H1 (cell line): ENCODE data around the gene CTNNA3. TPM values are rescaled to one million over a fixed set of nuclear protein-coding genes. Genes with fewer than 3 reads are reported as not detected.

ENCODE experiments used
- CTCF ChIA-PET: fragments of 300-600 bp; sonication (Branson Sonifier 250); formaldehyde crosslinking; loops from one replicate; lab custom pipeline; 2021; ENCODE audit not compliant: partially characterized antibody; lab: Charles Lee
- POLR2A ChIA-PET: fragments of 300-600 bp; sonication (Branson Sonifier 250); formaldehyde crosslinking; loops from one replicate; lab custom pipeline; 2021; ENCODE audit warnings: inconsistent platforms; ENCODE audit not compliant: partially characterized antibody; lab: Charles Lee
- DNase-seq, 2 experiments: peaks; one replicate each; pipeline versions ENCODE4 v3.0.0 to v3.0.0-alpha.2; 2010 to 2022; ENCODE audit warnings: low spot score in 2 of 2, low read depth in 1 of 2, mixed read lengths in 1 of 2
- FAIRE-seq: peaks from 2 replicates; lab custom pipeline; 2011; peaks lifted over from hg19 to GRCh38; lab: Jason Lieb, UNC
- H2AFZ ChIP-seq: 2 replicates; pipeline ENCODE4 v1.8.1; 2012; ENCODE audit warnings: low read length, inconsistent platforms
- H2AK5ac ChIP-seq: 2 replicates; pipeline ENCODE4 v1.6.1; 2013; ENCODE audit warnings: low read depth, low read length
- H2BK120ac ChIP-seq: replicated peaks from 2 replicates; pipeline ENCODE3; 2013; ENCODE audit warnings: low read depth, low read length, inconsistent platforms
- H2BK12ac ChIP-seq: 2 replicates; pipeline ENCODE4 v1.6.1; 2013; ENCODE audit warnings: low read depth, low read length
- H2BK15ac ChIP-seq: 2 replicates; pipeline ENCODE4 v1.6.1; 2013; ENCODE audit warnings: low read length
- H2BK20ac ChIP-seq: 2 replicates; pipeline ENCODE4 v1.6.1; 2013; ENCODE audit warnings: low read length
- H2BK5ac ChIP-seq: 2 replicates; pipeline ENCODE4 v1.6.1; 2013; ENCODE audit warnings: low read depth, low read length
- H3K14ac ChIP-seq: 2 replicates; pipeline ENCODE4 v1.6.1; 2013; ENCODE audit warnings: inconsistent platforms; ENCODE audit not compliant: insufficient read length
- H3K18ac ChIP-seq: 2 replicates; pipeline ENCODE4 v1.6.1; 2013; ENCODE audit warnings: low read length; ENCODE audit errors: extremely low read depth
- H3K23ac ChIP-seq: 2 replicates; pipeline ENCODE4 v1.6.1; 2013; ENCODE audit warnings: inconsistent platforms; ENCODE audit not compliant: insufficient read length
- H3K23me2 ChIP-seq: 2 replicates; pipeline ENCODE4 v1.6.1; 2013; ENCODE audit warnings: low read depth, low read length
- H3K27ac ChIP-seq: 2 replicates; pipeline ENCODE4 v1.6.1; 2011; ENCODE audit warnings: low read depth, low read length, inconsistent platforms
- H3K27me3 ChIP-seq, 4 experiments: replicated peaks in 1 of 4; 1 replicate in 1 of 4; 2 replicates in 3 of 4; pipeline versions ENCODE4 v1.6.1 to v1.8.1; 2011 to 2013; ENCODE audit warnings: low read length in 3 of 4, mild to moderate bottlenecking in 3 of 4, inconsistent platforms in 2 of 4, mixed read lengths in 2 of 4, moderate library complexity in 1 of 4; ENCODE audit not compliant: control insufficient read depth in 3 of 4, insufficient read depth in 3 of 4; ENCODE audit errors: extremely low read depth in 1 of 4
- H3K36me3 ChIP-seq, 4 experiments: 2 replicates each; pipeline versions ENCODE4 v1.6.1 to v1.8.1; 2011 to 2013; ENCODE audit warnings: mild to moderate bottlenecking in 4 of 4, low read length in 3 of 4, moderate library complexity in 2 of 4, control low read depth in 1 of 4, inconsistent platforms in 1 of 4; ENCODE audit not compliant: insufficient read depth in 4 of 4, control insufficient read depth in 2 of 4
- H3K4ac ChIP-seq: replicated peaks from 2 replicates; pipeline ENCODE3; 2013; ENCODE audit warnings: low read length, low read depth, mixed read lengths, inconsistent platforms; ENCODE audit not compliant: insufficient read length
- H3K4me1 ChIP-seq, 4 experiments: replicated peaks in 1 of 4; 1 replicate in 1 of 4; 2 replicates in 3 of 4; pipeline versions ENCODE4 v1.6.1 to v1.8.1; 2011 to 2013; ENCODE audit warnings: low read length in 3 of 4, inconsistent platforms in 2 of 4, mixed read lengths in 1 of 4; ENCODE audit not compliant: insufficient read depth in 4 of 4, control insufficient read depth in 3 of 4
- H3K4me2 ChIP-seq, 2 experiments: 2 replicates each; pipeline versions ENCODE4 v1.6.1 to v1.8.1; 2011 to 2013; ENCODE audit warnings: low read depth in 2 of 2, low read length in 2 of 2, control low read depth in 1 of 2, inconsistent platforms in 1 of 2, mild to moderate bottlenecking in 1 of 2; ENCODE audit not compliant: insufficient read depth in 1 of 2
- H3K4me3 ChIP-seq, 4 experiments: fragments of 200-600, 300-600 bp in 1 of 4; sonication (generic), shearing (Covaris generic), sonication (Bioruptor Twin) in 1 of 4; 2 replicates each; pipeline versions ENCODE4 v1.5.1 to v1.8.1; 2011 to 2016; ENCODE audit warnings: low read length in 4 of 4, low read depth in 3 of 4, control low read depth in 2 of 4, inconsistent platforms in 2 of 4, mild to moderate bottlenecking in 2 of 4, mixed read lengths in 1 of 4, moderate library complexity in 1 of 4; ENCODE audit not compliant: insufficient read depth in 2 of 4; ENCODE audit errors: extremely low read depth in 1 of 4
- H3K56ac ChIP-seq: replicated peaks from 2 replicates; pipeline ENCODE3; 2013; ENCODE audit warnings: low read depth, mild to moderate bottlenecking, mixed read lengths, low read length, inconsistent platforms; ENCODE audit not compliant: insufficient read length
- H3K79me1 ChIP-seq: 2 replicates; pipeline ENCODE4 v1.6.1; 2013; ENCODE audit warnings: low read depth, low read length, control low read depth
- H3K79me2 ChIP-seq, 2 experiments: 2 replicates each; pipeline versions ENCODE4 v1.6.1 to v1.8.1; 2012 to 2013; ENCODE audit warnings: low read length in 2 of 2, mild to moderate bottlenecking in 2 of 2, inconsistent platforms in 1 of 2; ENCODE audit not compliant: insufficient read depth in 2 of 2, control insufficient read depth in 1 of 2
- H3K9ac ChIP-seq, 4 experiments: replicated peaks in 1 of 4; 1 replicate in 1 of 4; 2 replicates in 3 of 4; pipeline versions ENCODE4 v1.6.1 to v1.8.1; 2011 to 2013; ENCODE audit warnings: low read depth in 3 of 4, low read length in 3 of 4, control low read depth in 2 of 4, mild to moderate bottlenecking in 2 of 4, moderate library complexity in 2 of 4, inconsistent platforms in 1 of 4; ENCODE audit errors: extremely low read depth in 1 of 4
- H3K9me3 ChIP-seq, 2 experiments: 2 replicates each; pipeline versions ENCODE4 v1.6.1 to v1.8.1; 2012 to 2013; ENCODE audit warnings: mild to moderate bottlenecking in 2 of 2, moderate library complexity in 2 of 2, control low read depth in 1 of 2, inconsistent platforms in 1 of 2, low read depth in 1 of 2, low read length in 1 of 2, mixed read lengths in 1 of 2; ENCODE audit not compliant: insufficient read depth in 2 of 2
- H4K20me1 ChIP-seq, 2 experiments: replicated peaks in 1 of 2; 2 replicates each; pipeline versions ENCODE3 to v1.8.1; 2011 to 2013; ENCODE audit warnings: inconsistent platforms in 2 of 2, low read length in 2 of 2, mild to moderate bottlenecking in 1 of 2; ENCODE audit not compliant: insufficient read depth in 2 of 2, control insufficient read depth in 1 of 2
- H4K5ac ChIP-seq: 2 replicates; pipeline ENCODE4 v1.6.1; 2013; ENCODE audit warnings: low read length, low read depth, mixed read lengths, inconsistent platforms; ENCODE audit not compliant: insufficient read length
- H4K8ac ChIP-seq: 2 replicates; pipeline ENCODE4 v1.8.0; 2013; ENCODE audit warnings: mild to moderate bottlenecking, moderate library complexity, low read length, inconsistent platforms; ENCODE audit not compliant: insufficient read depth; ENCODE audit errors: extremely low read depth
- H4K91ac ChIP-seq: replicated peaks from 2 replicates; pipeline ENCODE3; 2013; ENCODE audit warnings: low read length, mixed read lengths, inconsistent platforms; ENCODE audit not compliant: insufficient read length
- BCL11A ChIP-seq, 2 experiments: IDR thresholded peaks; one replicate each; pipeline ENCODE4 v1.6.1; 2011; ENCODE audit warnings: low read depth in 2 of 2, low read length in 2 of 2, mild to moderate bottlenecking in 2 of 2
- CREB1 ChIP-seq: IDR thresholded peaks from 2 replicates; pipeline ENCODE4 v1.6.1; 2012; ENCODE audit warnings: inconsistent platforms
- CTCF ChIP-seq, 3 experiments: IDR thresholded peaks; 1 replicate in 2 of 3; 2 replicates in 1 of 3; pipeline versions ENCODE4 v1.5.1 to v1.6.1; 2011; ENCODE audit warnings: low read length in 3 of 3, mild to moderate bottlenecking in 3 of 3, inconsistent platforms in 2 of 3, low read depth in 1 of 3, moderate library complexity in 1 of 3; ENCODE audit not compliant: insufficient read depth in 1 of 3; ENCODE audit errors: control extremely low read depth in 1 of 3
- EZH2 ChIP-seq: fragments of 200-600 bp; sonication (generic); IDR thresholded peaks from 2 replicates; pipeline ENCODE4 v1.7.1; 2012; ENCODE audit warnings: low read depth, mild to moderate bottlenecking, moderate library complexity, low read length, inconsistent platforms; ENCODE audit not compliant: severe bottlenecking
- GTF2F1 ChIP-seq: IDR thresholded peaks from 2 replicates; pipeline ENCODE4 v1.6.1; 2012; ENCODE audit warnings: low read depth, low read length, improper control_type of control experiment, borderline replicate concordance
- HDAC6 ChIP-seq: IDR thresholded peaks from one replicate; pipeline ENCODE4 v1.7.1; 2012; ENCODE audit warnings: low read depth, mild to moderate bottlenecking, inconsistent platforms, low read length, moderate library complexity
- KDM5A ChIP-seq: fragments of 200-600 bp; IDR thresholded peaks from 2 replicates; pipeline ENCODE4 v1.7.1; 2012; ENCODE audit warnings: mild to moderate bottlenecking, low read length, inconsistent platforms, mixed read lengths
- POLR2A ChIP-seq, 2 experiments: IDR thresholded peaks; 1 replicate in 1 of 2; 2 replicates in 1 of 2; pipeline ENCODE4 v1.6.1; 2011; ENCODE audit warnings: low read depth in 2 of 2, low read length in 2 of 2, mild to moderate bottlenecking in 2 of 2; ENCODE audit errors: control extremely low read depth in 1 of 2
- RXRA ChIP-seq: IDR thresholded peaks from 2 replicates; pipeline ENCODE4 v1.6.1; 2011; ENCODE audit warnings: low read depth, mild to moderate bottlenecking, low read length, moderate library complexity; ENCODE audit not compliant: insufficient read depth
- SAP30 ChIP-seq: fragments of 300-600 bp; sonication (generic); IDR thresholded peaks from 2 replicates; pipeline ENCODE4 v1.7.1; 2012; ENCODE audit warnings: low read length, moderate library complexity, mild to moderate bottlenecking, inconsistent platforms; ENCODE audit not compliant: insufficient read depth, insufficient replicate concordance
- SIRT6 ChIP-seq: IDR thresholded peaks from one replicate; pipeline ENCODE4 v1.7.1; 2012; ENCODE audit warnings: low read length, inconsistent platforms
- SIX5 ChIP-seq: IDR thresholded peaks from 2 replicates; pipeline ENCODE4 v1.6.1; 2011; ENCODE audit warnings: mild to moderate bottlenecking, low read depth, low read length
- TAF7 ChIP-seq: optimal IDR thresholded peaks from 2 replicates; pipeline ENCODE3; 2011; ENCODE audit warnings: low read depth, mild to moderate bottlenecking, inconsistent platforms, low read length, moderate library complexity, borderline replicate concordance
- polyA plus RNA-seq, 7 experiments: library from polyadenylated mRNA; depleted of rRNA in 3 of 7; stranded (reverse) in 5 of 7; unstranded in 2 of 7; fragments of >200 nt in 5 of 7; fragments of 200-250 nt in 2 of 7; gene quantifications; 1 replicate in 5 of 7; 2 replicates in 1 of 7; 4 replicates in 1 of 7; pipeline versions ENCODE4 v1.2.1 to v1.2.3, GENCODE V29; 2011 to 2013; ENCODE audit warnings: missing spikeins in 2 of 7, mixed read lengths in 2 of 7
- total RNA-seq: library from RNA; stranded (reverse); fragmentation: NEBNext Ultra II Directional; extraction: Animal tissue kit (Norgen Biotek cat#: 25700); gene quantifications from 2 replicates; pipeline ENCODE4 v1.2.1, GENCODE V29; 2021

Gene CTNNA3
- total and polyA plus RNA-seq, 2 of the 8 experiments (the other 6 are each of a cell fraction or from before 2014, with no cell fraction given), result 1.3 to 1.5 TPM

GRCh38 chr10:67665491-67665890, 30.5 kb downstream of the CTNNA3 start:
- no peak overlapping the region for H2BK5ac ChIP-seq
- H2BK120ac ChIP-seq, result no peak overlapping the region
- H3K79me2 ChIP-seq, result no peaks in the 10 kb centered on the region
- no peak overlapping the region for H2BK15ac ChIP-seq
- H3K4me2 ChIP-seq, result no peak overlapping the region
- H4K8ac ChIP-seq, result no peak overlapping the region
- no peak overlapping the region for H3K4ac ChIP-seq
- H2BK12ac ChIP-seq, result no peak overlapping the region
- no peak overlapping the region for H2AFZ ChIP-seq
- no peaks in the 10 kb centered on the region for H3K4me1 ChIP-seq
- H3K23ac ChIP-seq, result no peak overlapping the region
- no peak overlapping the region for H2BK20ac ChIP-seq
- H4K5ac ChIP-seq, result no peak overlapping the region
- H4K91ac ChIP-seq, result no peak overlapping the region
- H3K36me3 ChIP-seq, result no peaks in the 10 kb centered on the region
- H4K20me1 ChIP-seq, result no peaks in the 10 kb centered on the region
- H3K56ac ChIP-seq, result no peak overlapping the region
- no peak for DNase-seq
- no peak overlapping the region for H3K9ac ChIP-seq
- no peak overlapping the region for H3K14ac ChIP-seq
- no peaks in the 10 kb centered on the region for H3K23me2 ChIP-seq
- ChIA-PET CTCF (interaction anchor here (1.2 to 4.9 kb wide), 6 partner anchors 15 to 120 kb away, joined by 3 to 67 read pairs (median 6); no protein-coding TSS in a partner anchor), POLR2A (no interaction called here)
- no peak overlapping the region for H3K4me3 ChIP-seq
- no peak overlapping the region for H2AK5ac ChIP-seq
- no peaks in the 10 kb centered on the region for H3K27me3 ChIP-seq
- H3K18ac ChIP-seq, result no peak overlapping the region
- H3K79me1 ChIP-seq, result no peaks in the 10 kb centered on the region
- H3K9me3 ChIP-seq, result no peaks in the 10 kb centered on the region
- no peak for FAIRE-seq
- TF ChIP-seq GTF2F1 (no peak), CREB1 (no peak), TAF7 (no peak), SAP30 (no peak), CTCF (IDR thresholded peaks at IDR 0.05; ENCODE audit: control extremely low read depth in 1 of 3, insufficient read depth in 1 of 3, low read depth in 1 of 3, low read length in 3 of 3) (no peak), RXRA (no peak), EZH2 (no peak), HDAC6 (no peak), SIRT6 (no peak), SIX5 (no peak), BCL11A (IDR thresholded peaks at IDR 0.05; ENCODE audit: low read depth in 2 of 2, low read length in 2 of 2) (no peak), POLR2A (IDR thresholded peaks at IDR 0.05; ENCODE audit: control extremely low read depth in 1 of 2, low read depth in 2 of 2, low read length in 2 of 2) (no peak), KDM5A (no peak)
- TF ChIP-seq, all 59 proteins: peak for 0
- no peak overlapping the region for H3K27ac ChIP-seq
